ENCODE data around the gene ZFPM1. TPM values are rescaled to one million over a fixed set of nuclear protein-coding genes. Genes with fewer than 3 reads are reported as not detected.

Gene ZFPM1
- total and polyA plus RNA-seq, 7 experiments from 2014 or later, result 0.15 to 28.1 (median 13.5) TPM

DNA sequence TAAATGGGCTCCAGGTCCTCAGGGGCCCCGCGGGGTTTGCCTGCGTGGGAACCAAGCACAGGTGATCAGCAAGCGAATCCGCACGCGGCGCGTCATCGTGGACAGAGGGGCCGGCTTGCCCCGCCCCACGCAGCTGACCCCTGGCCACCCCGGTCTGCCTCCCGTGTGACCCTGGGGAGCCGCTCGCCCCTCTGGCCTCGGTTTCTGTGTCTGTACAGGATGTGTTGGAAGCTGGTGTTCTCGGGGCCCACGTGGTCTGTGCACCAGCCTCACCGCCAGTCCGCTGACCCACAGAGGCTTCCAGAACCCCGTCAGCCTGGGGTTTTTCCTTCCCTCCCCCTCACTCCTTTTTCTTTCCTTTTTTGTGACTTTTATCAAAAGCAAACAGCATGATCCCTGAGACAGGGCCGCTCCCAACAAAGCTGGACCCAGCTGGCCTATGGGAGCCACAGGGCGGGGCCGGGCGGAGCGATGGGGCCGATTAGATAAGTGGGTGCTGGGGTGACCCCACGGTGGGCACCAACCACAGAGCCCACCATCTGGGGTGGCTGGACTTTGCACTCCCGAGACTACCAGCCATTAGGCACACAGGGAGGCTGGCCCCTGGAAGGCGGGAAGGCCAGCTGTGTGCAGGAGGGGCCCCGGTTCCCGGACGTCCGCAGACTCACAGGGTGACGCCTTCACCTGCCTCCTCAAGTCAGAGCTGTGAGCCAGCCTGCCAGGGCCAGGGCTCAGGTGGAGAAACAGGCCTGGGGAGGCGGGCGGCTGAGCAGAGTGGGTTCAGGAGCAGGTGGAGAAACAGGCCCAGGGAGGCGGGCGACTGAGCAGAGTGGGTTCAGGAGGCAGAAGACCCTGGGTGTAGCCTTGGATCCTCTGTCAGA is 56.0 kb downstream of the ZFPM1 start:
- H3K36me3 ChIP-seq (ENCODE audit: control insufficient read depth in 2 of 3, insufficient read depth in 3 of 3, low read length in 3 of 3), result peaks cover 0 to 3% (median 0%) of the 10 kb centered on the region in 3 experiments
- DNase-seq (no peak), ATAC-seq (no peak)
- Mint-ChIP-seq H3K4me3 (no peak overlapping the region), H3K27ac (no peak overlapping the region), H3K9me3 (no peaks in the 10 kb centered on the region), H3K27me3 (no peaks in the 10 kb centered on the region), H3K4me1 (peaks cover 0 to 13% (median 0%) of the 10 kb centered on the region in 7 donors), H3K36me3 (no peaks in the 10 kb centered on the region)
- intact Hi-C loops (cut with micrococcal nuclease), result no loop called here
- H3K4me1 ChIP-seq (ENCODE audit: control insufficient read depth in 2 of 2, insufficient read depth in 2 of 2, low read length in 2 of 2), result peaks cover 0 to 3% of the 10 kb centered on the region in 2 donors
- ChIA-PET CTCF (interaction anchor here (0.6 kb wide), 1 partner anchor 162 kb away, joined by 3 read pairs; no protein-coding TSS in a partner anchor), POLR2A (interaction anchor here (0.7 kb wide), 1 partner anchor 30 kb away, joined by 4 read pairs; no protein-coding TSS in a partner anchor)
- no peaks in the 10 kb centered on the region for H3K9me3 ChIP-seq (ENCODE audit: control insufficient read depth in 2 of 3, low read length in 3 of 3)
- H3K27me3 ChIP-seq (ENCODE audit: control insufficient read depth in 2 of 2, insufficient read depth in 2 of 2, low read length in 2 of 2), result no peaks in the 10 kb centered on the region
- no peak overlapping the region for H3K4me3 ChIP-seq (ENCODE audit: low read length)
- H3K27ac ChIP-seq (ENCODE audit: low read depth, low read length), result no peak overlapping the region

- H3K27ac ChIP-seq (ENCODE audit: low read depth, low read length), result no peak overlapping the region
- ATAC-seq, result no peak
- H3K36me3 ChIP-seq (ENCODE audit: control insufficient read depth in 2 of 3, insufficient read depth in 3 of 3, low read length in 3 of 3), result peaks cover 0 to 6% (median 0%) of the 10 kb centered on the region in 3 experiments
- H3K4me3 ChIP-seq (ENCODE audit: low read length), result no peak overlapping the region
- Mint-ChIP-seq H3K9me3 (no peaks in the 10 kb centered on the region), H3K27me3 (no peaks in the 10 kb centered on the region), H3K27ac (no peak overlapping the region), H3K4me1 (peaks cover 0 to 7% (median 0%) of the 10 kb centered on the region in 7 donors), H3K4me3 (no peak overlapping the region), H3K36me3 (no peaks in the 10 kb centered on the region)
- DNase-seq, result no peak
- H3K27me3 ChIP-seq (ENCODE audit: control insufficient read depth in 2 of 2, insufficient read depth in 2 of 2, low read length in 2 of 2), result no peaks in the 10 kb centered on the region
- H3K4me1 ChIP-seq (ENCODE audit: control insufficient read depth in 2 of 2, insufficient read depth in 2 of 2, low read length in 2 of 2), result peaks cover 0 to 3% of the 10 kb centered on the region in 2 donors
- intact Hi-C loops (cut with micrococcal nuclease), result no loop called here
- ChIA-PET POLR2A (interaction anchor here (0.7 kb wide), 1 partner anchor 29 kb away, joined by 4 read pairs; no protein-coding TSS in a partner anchor), CTCF (no interaction called here)
- H3K9me3 ChIP-seq (ENCODE audit: control insufficient read depth in 2 of 3, low read length in 3 of 3), result no peaks in the 10 kb centered on the region
These were observed 56.6 kb downstream of the ZFPM1 start for GRCh38 chr16:88509749-88510069.

- Mint-ChIP-seq H3K4me1 (peaks cover 0 to 1% (median 0%) of the 10 kb centered on the region in 7 donors), H3K4me3 (no peak overlapping the region), H3K27ac (no peak overlapping the region), H3K27me3 (no peaks in the 10 kb centered on the region), H3K36me3 (no peaks in the 10 kb centered on the region), H3K9me3 (no peaks in the 10 kb centered on the region)
- Histone ChIP-seq H3K36me3 (ENCODE audit: control insufficient read depth in 2 of 3, insufficient read depth in 3 of 3, low read length in 3 of 3) (peaks cover 0 to 9% (median 0%) of the 10 kb centered on the region in 3 experiments), H3K9me3 (ENCODE audit: control insufficient read depth in 2 of 3, low read length in 3 of 3) (no peaks in the 10 kb centered on the region), H3K4me1 (ENCODE audit: control insufficient read depth in 2 of 2, insufficient read depth in 2 of 2, low read length in 2 of 2) (no peaks in the 10 kb centered on the region), H3K27ac (ENCODE audit: low read depth, low read length) (no peak overlapping the region), H3K27me3 (ENCODE audit: control insufficient read depth in 2 of 2, insufficient read depth in 2 of 2, low read length in 2 of 2) (no peaks in the 10 kb centered on the region), H3K4me3 (ENCODE audit: low read length) (no peak overlapping the region)
- intact Hi-C loops (cut with micrococcal nuclease), result no loop called here
- no peak for DNase-seq
- ChIA-PET POLR2A (interaction anchor here (0.6 kb wide), 1 partner anchor 32 kb away, joined by 3 read pairs; no protein-coding TSS in a partner anchor), CTCF (no interaction called here)
- ATAC-seq, result no peak
These were observed 57.3 kb downstream of the ZFPM1 start for GRCh38 chr16:88510091-88510994.

GRCh38 chr16:88511060-88511459 is 58.0 kb downstream of the ZFPM1 start:
- Mint-ChIP-seq H3K9me3 (no peaks in the 10 kb centered on the region), H3K4me1 (no peaks in the 10 kb centered on the region), H3K4me3 (no peak overlapping the region), H3K36me3 (peaks cover 0 to 4% (median 0%) of the 10 kb centered on the region in 5 donors), H3K27me3 (no peaks in the 10 kb centered on the region), H3K27ac (no peak overlapping the region)
- Histone ChIP-seq H3K4me1 (ENCODE audit: control insufficient read depth in 2 of 2, insufficient read depth in 2 of 2, low read length in 2 of 2) (no peaks in the 10 kb centered on the region), H3K4me3 (ENCODE audit: low read length) (no peak overlapping the region), H3K9me3 (ENCODE audit: control insufficient read depth in 2 of 3, low read length in 3 of 3) (no peaks in the 10 kb centered on the region), H3K36me3 (ENCODE audit: control insufficient read depth in 2 of 3, insufficient read depth in 3 of 3, low read length in 3 of 3) (peaks cover 0 to 9% (median 0%) of the 10 kb centered on the region in 3 experiments), H3K27ac (ENCODE audit: low read depth, low read length) (no peak overlapping the region), H3K27me3 (ENCODE audit: control insufficient read depth in 2 of 2, insufficient read depth in 2 of 2, low read length in 2 of 2) (no peaks in the 10 kb centered on the region)
- ATAC-seq (no peak), DNase-seq (no peak)
- ChIA-PET CTCF (no interaction called here), POLR2A (no interaction called here)
- intact Hi-C loops (cut with micrococcal nuclease), result no loop called here

DNA sequence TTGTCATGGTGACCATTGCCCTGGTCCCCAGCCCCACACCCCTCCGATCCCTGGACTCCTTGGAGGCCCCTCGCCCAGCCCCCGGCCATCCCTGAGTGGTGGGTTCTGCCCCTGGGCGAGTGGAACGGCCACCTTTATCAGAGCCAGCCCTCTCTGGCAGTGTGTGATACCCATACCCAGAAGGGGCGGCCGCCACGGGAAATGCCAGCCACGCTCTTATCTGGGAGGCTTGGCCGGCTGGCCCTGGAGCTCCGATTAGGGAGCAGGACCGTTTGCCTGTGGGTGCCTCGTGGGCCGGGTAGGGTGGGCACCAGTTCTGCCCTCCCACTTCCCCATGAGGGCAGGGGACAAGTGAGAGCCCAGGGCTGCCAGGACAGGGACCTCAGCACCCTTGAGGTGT is 58.8 kb downstream of the ZFPM1 start:
- Histone ChIP-seq H3K9me3 (ENCODE audit: control insufficient read depth in 2 of 3, low read length in 3 of 3) (no peaks in the 10 kb centered on the region), H3K27me3 (ENCODE audit: control insufficient read depth in 2 of 2, insufficient read depth in 2 of 2, low read length in 2 of 2) (no peaks in the 10 kb centered on the region), H3K4me3 (ENCODE audit: low read length) (no peak overlapping the region), H3K4me1 (ENCODE audit: control insufficient read depth in 2 of 2, insufficient read depth in 2 of 2, low read length in 2 of 2) (no peaks in the 10 kb centered on the region), H3K27ac (ENCODE audit: low read depth, low read length) (no peak overlapping the region), H3K36me3 (ENCODE audit: control insufficient read depth in 2 of 3, insufficient read depth in 3 of 3, low read length in 3 of 3) (peaks cover 0 to 9% (median 0%) of the 10 kb centered on the region in 3 experiments)
- no peaks in the 10 kb centered on the region for H3K27me3 Mint-ChIP-seq
- DNase-seq, result no peak
- ATAC-seq, result no peak
- ChIA-PET CTCF (no interaction called here), POLR2A (no interaction called here)
- intact Hi-C loops (cut with micrococcal nuclease), result no loop called here
- no peak overlapping the region for H3K4me3 Mint-ChIP-seq
- peaks cover 0 to under 1% (median 0%) of the 10 kb centered on the region in 11 donors for H3K9me3 Mint-ChIP-seq
- no peak overlapping the region for H3K27ac Mint-ChIP-seq
- no peaks in the 10 kb centered on the region for H3K4me1 Mint-ChIP-seq
- peaks cover 0 to 10% (median 0%) of the 10 kb centered on the region in 5 donors for H3K36me3 Mint-ChIP-seq

- H3K27me3 Mint-ChIP-seq, result no peaks in the 10 kb centered on the region
- no peak overlapping the region for H3K27ac Mint-ChIP-seq
- peaks cover 0 to 10% (median 0%) of the 10 kb centered on the region in 11 donors for H3K9me3 Mint-ChIP-seq
- peaks cover 0 to 2% (median 0%) of the 10 kb centered on the region in 7 donors for H3K4me1 Mint-ChIP-seq
- Histone ChIP-seq H3K27ac (ENCODE audit: low read depth, low read length) (no peak overlapping the region), H3K9me3 (ENCODE audit: control insufficient read depth in 2 of 3, low read length in 3 of 3) (no peaks in the 10 kb centered on the region), H3K4me3 (ENCODE audit: low read length) (no peak overlapping the region), H3K4me1 (ENCODE audit: control insufficient read depth in 2 of 2, insufficient read depth in 2 of 2, low read length in 2 of 2) (no peaks in the 10 kb centered on the region), H3K36me3 (ENCODE audit: control insufficient read depth in 2 of 3, insufficient read depth in 3 of 3, low read length in 3 of 3) (peaks cover 0 to 9% (median 0%) of the 10 kb centered on the region in 3 experiments), H3K27me3 (ENCODE audit: control insufficient read depth in 2 of 2, insufficient read depth in 2 of 2, low read length in 2 of 2) (no peaks in the 10 kb centered on the region)
- no peak for DNase-seq
- no peak overlapping the region for H3K4me3 Mint-ChIP-seq
- intact Hi-C loops (cut with micrococcal nuclease), result no loop called here
- POLR2A ChIA-PET, result no interaction called here
- ATAC-seq, result peak; percentile 26
- H3K36me3 Mint-ChIP-seq, result peaks cover 0 to 10% (median 0%) of the 10 kb centered on the region in 5 donors
- CTCF ChIA-PET, result no interaction called here
These were observed 59.9 kb downstream of the ZFPM1 start for GRCh38 chr16:88512728-88513696.

All from naive thymus-derived CD4-positive, alpha-beta T cell (primary cell).